ENCODE measurements around the gene FBXO36.

DNA sequence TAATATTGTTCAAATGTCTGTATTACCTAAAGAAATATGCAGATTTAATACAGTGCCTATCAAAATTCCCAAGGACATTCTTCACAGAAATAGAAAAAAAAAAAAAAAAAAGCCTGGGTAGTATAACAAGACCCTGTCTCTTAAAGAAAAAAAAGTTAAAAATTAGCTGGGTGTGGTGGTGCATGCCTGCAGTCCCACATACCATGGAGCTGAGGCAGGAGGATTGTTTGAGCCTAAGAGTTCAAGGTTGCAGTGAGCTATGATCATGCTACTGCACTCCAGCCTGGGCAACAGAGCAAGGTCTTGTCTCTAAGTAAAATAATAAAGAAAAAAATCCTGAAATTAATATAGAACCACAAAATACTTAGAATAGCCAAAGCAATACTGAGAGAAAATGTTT lies 94.5 kb downstream of the FBXO36 start:
- TF ChIP-seq CTCF (optimal IDR thresholded peaks at IDR 0.05 in 1 of 3, IDR thresholded peaks at IDR 0.05 in 1 of 3, conservative IDR thresholded peaks at IDR 0.05 in 1 of 3; ENCODE audit: extremely low read depth in 1 of 3, insufficient read depth in 2 of 3, low read length in 3 of 3) (no peak), EZH2 (IDR thresholded peaks at IDR 0.05; ENCODE audit: low read length) (no peak)

Data from keratinocyte (primary cell).